Measurements from ENCODE around the gene MAPKAP1.
A peak's percentile ranks its signal among the peaks of the same experiment; 100 is the strongest.

The MAPKAP1 gene

GRCh38 chr9:125529589-125530515 is 177.2 kb downstream of the MAPKAP1 start:
- Histone ChIP-seq H3K4me1 (ENCODE audit: control insufficient read depth, low read length) (peaks cover 56% of the 10 kb centered on the region), H3K4me2 (ENCODE audit: low read length) (peak overlapping the region; percentile 72), H4K20me1 (ENCODE audit: control insufficient read depth, insufficient read depth, low read depth, low read length) (no peaks in the 10 kb centered on the region), H3K9me2 (replicated peaks; ENCODE audit: control insufficient read depth, low read length) (no peaks in the 10 kb centered on the region), H3K27me3 (ENCODE audit: control insufficient read depth, low read length) (no peaks in the 10 kb centered on the region), H3K9me3 (ENCODE audit: control insufficient read depth, insufficient read depth, low read length) (no peaks in the 10 kb centered on the region), H3F3A (ENCODE audit: control insufficient read depth, insufficient read depth) (peaks cover 8% of the 10 kb centered on the region), H3K27ac (ENCODE audit: low read depth, low read length) (peak overlapping the region; percentile 75), H3K36me3 (ENCODE audit: control insufficient read depth, low read length) (no peaks in the 10 kb centered on the region), H3K4me3 (ENCODE audit: low read length) (peak overlapping the region; percentile 35), H3K79me2 (ENCODE audit: control insufficient read depth, low read length) (no peaks in the 10 kb centered on the region)
- TF ChIP-seq, protein P1, sequence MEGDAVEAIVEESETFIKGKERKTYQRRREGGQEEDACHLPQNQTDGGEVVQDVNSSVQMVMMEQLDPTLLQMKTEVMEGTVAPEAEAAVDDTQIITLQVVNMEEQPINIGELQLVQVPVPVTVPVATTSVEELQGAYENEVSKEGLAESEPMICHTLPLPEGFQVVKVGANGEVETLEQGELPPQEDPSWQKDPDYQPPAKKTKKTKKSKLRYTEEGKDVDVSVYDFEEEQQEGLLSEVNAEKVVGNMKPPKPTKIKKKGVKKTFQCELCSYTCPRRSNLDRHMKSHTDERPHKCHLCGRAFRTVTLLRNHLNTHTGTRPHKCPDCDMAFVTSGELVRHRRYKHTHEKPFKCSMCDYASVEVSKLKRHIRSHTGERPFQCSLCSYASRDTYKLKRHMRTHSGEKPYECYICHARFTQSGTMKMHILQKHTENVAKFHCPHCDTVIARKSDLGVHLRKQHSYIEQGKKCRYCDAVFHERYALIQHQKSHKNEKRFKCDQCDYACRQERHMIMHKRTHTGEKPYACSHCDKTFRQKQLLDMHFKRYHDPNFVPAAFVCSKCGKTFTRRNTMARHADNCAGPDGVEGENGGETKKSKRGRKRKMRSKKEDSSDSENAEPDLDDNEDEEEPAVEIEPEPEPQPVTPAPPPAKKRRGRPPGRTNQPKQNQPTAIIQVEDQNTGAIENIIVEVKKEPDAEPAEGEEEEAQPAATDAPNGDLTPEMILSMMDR (IDR thresholded peaks at IDR 0.05; ENCODE audit: low read depth, low read length, poor library complexity, severe bottlenecking) = no peak
- no peak for TF ChIP-seq EZH2phosphoT487 (IDR thresholded peaks at IDR 0.05; ENCODE audit: borderline replicate concordance, low read length)

- no peaks in the 10 kb centered on the region for H3K79me2 ChIP-seq (ENCODE audit: control insufficient read depth, low read length)
- H4K20me1 ChIP-seq (ENCODE audit: control insufficient read depth, insufficient read depth, low read depth, low read length) = no peaks in the 10 kb centered on the region
- H3K27me3 ChIP-seq (ENCODE audit: control insufficient read depth, low read length) = no peaks in the 10 kb centered on the region
- no peak for TF ChIP-seq EZH2phosphoT487 (IDR thresholded peaks at IDR 0.05; ENCODE audit: borderline replicate concordance, low read length)
- TF ChIP-seq, protein P1 (IDR thresholded peaks at IDR 0.05; ENCODE audit: low read depth, low read length, poor library complexity, severe bottlenecking) = no peak
- H3K36me3 ChIP-seq (ENCODE audit: control insufficient read depth, low read length) = no peaks in the 10 kb centered on the region
- H3F3A ChIP-seq (ENCODE audit: control insufficient read depth, insufficient read depth) = peaks cover 8% of the 10 kb centered on the region
- H3K9me3 ChIP-seq (ENCODE audit: control insufficient read depth, insufficient read depth, low read length) = no peaks in the 10 kb centered on the region
- no peaks in the 10 kb centered on the region for H3K9me2 ChIP-seq (replicated peaks; ENCODE audit: control insufficient read depth, low read length)
- H3K4me1 ChIP-seq (ENCODE audit: control insufficient read depth, low read length) = peaks cover 53% of the 10 kb centered on the region
- H3K27ac ChIP-seq (ENCODE audit: low read depth, low read length) = peak overlapping the region; percentile 75
- H3K4me3 ChIP-seq (ENCODE audit: low read length) = peak overlapping the region; percentile 35
- peak overlapping the region; percentile 72 for H3K4me2 ChIP-seq (ENCODE audit: low read length)
These were observed 177.9 kb downstream of the MAPKAP1 start for GRCh38 chr9:125529107-125529506.

GRCh38 chr9:125527471-125528002 is 179.5 kb downstream of the MAPKAP1 start:
- H4K20me1 ChIP-seq (ENCODE audit: control insufficient read depth, insufficient read depth, low read depth, low read length) = no peaks in the 10 kb centered on the region
- peaks cover 8% of the 10 kb centered on the region for H3F3A ChIP-seq (ENCODE audit: control insufficient read depth, insufficient read depth)
- peaks cover 52% of the 10 kb centered on the region for H3K4me1 ChIP-seq (ENCODE audit: control insufficient read depth, low read length)
- H3K27ac ChIP-seq (ENCODE audit: low read depth, low read length) = no peak overlapping the region
- H3K9me3 ChIP-seq (ENCODE audit: control insufficient read depth, insufficient read depth, low read length) = no peaks in the 10 kb centered on the region
- no peaks in the 10 kb centered on the region for H3K79me2 ChIP-seq (ENCODE audit: control insufficient read depth, low read length)
- H3K4me3 ChIP-seq (ENCODE audit: low read length) = no peak overlapping the region
- no peaks in the 10 kb centered on the region for H3K9me2 ChIP-seq (replicated peaks; ENCODE audit: control insufficient read depth, low read length)
- H3K4me2 ChIP-seq (ENCODE audit: low read length) = peak overlapping the region; percentile 26
- no peak for TF ChIP-seq EZH2phosphoT487 (IDR thresholded peaks at IDR 0.05; ENCODE audit: borderline replicate concordance, low read length)
- TF ChIP-seq, protein P1 (IDR thresholded peaks at IDR 0.05; ENCODE audit: low read depth, low read length, poor library complexity, severe bottlenecking) = no peak
- H3K36me3 ChIP-seq (ENCODE audit: control insufficient read depth, low read length) = no peaks in the 10 kb centered on the region
- no peaks in the 10 kb centered on the region for H3K27me3 ChIP-seq (ENCODE audit: control insufficient read depth, low read length)
